Measurements from ENCODE around the gene ANO3. TPM values are rescaled to one million over a fixed set of nuclear protein-coding genes. Genes with fewer than 3 reads are reported as not detected.

Gene ANO3
- under 1 TPM; 0.28 to 0.63 TPM for total RNA-seq
- polyA plus RNA-seq = under 1 TPM; 0.02 to 0.05 TPM
- long read RNA-seq, donor 1 = 0 reads
- long read RNA-seq, donor 2 = 0 reads
- long read RNA-seq, donor 3 = 0 reads
- long read RNA-seq, donor 4 = 0 reads
- long read RNA-seq, donor 5 = 0 reads

DNA sequence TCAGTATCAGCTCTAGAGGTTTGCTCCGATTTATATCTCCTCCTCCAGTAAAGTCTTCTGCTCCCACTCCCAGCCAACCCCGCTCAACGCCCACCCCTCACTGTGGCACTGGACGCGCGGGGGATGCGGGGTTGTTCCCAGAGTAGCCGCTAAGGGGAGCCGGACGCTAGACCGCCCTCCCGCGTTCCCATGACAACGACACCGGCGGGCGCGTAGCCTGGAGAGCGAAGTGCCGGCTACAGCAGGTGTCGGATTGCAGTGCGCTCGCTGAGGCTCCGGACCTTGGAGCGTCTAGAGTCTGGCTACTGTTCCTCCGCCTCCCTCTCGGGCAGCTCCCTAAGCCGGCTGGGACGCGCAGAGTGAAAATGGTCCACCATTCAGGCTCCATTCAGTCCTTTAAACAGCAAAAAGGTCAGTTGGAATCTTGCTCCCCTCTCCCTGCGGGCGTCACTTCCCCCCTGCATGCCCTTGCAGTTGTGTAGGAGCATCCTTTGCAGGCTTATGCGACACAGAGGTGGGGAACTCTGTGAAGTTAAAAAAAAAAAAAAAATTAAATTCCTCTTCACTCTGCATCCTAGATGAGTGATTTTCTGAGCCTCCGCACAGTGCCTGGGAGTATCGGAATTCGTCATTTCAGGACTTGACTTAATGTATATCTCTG lies at the start of gene ANO3:
TSS of gene ANO3 (plus strand) at position 220 of the 661 bp plus-strand sequence. CDS start at position 366, 146 bp downstream.
- Histone ChIP-seq H3K27ac (ENCODE audit: low read depth in 1 of 2, low read length in 1 of 2) (no peak within 1 kb of the TSS), H3K9me3 (ENCODE audit: control insufficient read depth in 4 of 4, insufficient read depth in 3 of 4, low read length in 3 of 4) (no peaks in the 10 kb centered on the region), H3K4me3 (no peak within 1 kb of the TSS), H3K9ac (ENCODE audit: insufficient read depth in 1 of 2, low read length in 2 of 2) (no peak within 1 kb of the TSS), H3K36me3 (ENCODE audit: control insufficient read depth in 4 of 4, insufficient read depth in 4 of 4, low read length in 4 of 4) (no peaks in the 10 kb centered on the region), H3K4me1 (ENCODE audit: control insufficient read depth in 5 of 5, insufficient read depth in 5 of 5, low read length in 5 of 5) (peaks cover 0 to 28% (median 3%) of the 10 kb centered on the region in 5 donors), H3K27me3 (ENCODE audit: control insufficient read depth in 3 of 3, insufficient read depth in 3 of 3, low read length in 2 of 3) (peaks cover 0 to 3% (median 0%) of the 10 kb centered on the region in 3 donors)
- TF ChIP-seq, protein P1, sequence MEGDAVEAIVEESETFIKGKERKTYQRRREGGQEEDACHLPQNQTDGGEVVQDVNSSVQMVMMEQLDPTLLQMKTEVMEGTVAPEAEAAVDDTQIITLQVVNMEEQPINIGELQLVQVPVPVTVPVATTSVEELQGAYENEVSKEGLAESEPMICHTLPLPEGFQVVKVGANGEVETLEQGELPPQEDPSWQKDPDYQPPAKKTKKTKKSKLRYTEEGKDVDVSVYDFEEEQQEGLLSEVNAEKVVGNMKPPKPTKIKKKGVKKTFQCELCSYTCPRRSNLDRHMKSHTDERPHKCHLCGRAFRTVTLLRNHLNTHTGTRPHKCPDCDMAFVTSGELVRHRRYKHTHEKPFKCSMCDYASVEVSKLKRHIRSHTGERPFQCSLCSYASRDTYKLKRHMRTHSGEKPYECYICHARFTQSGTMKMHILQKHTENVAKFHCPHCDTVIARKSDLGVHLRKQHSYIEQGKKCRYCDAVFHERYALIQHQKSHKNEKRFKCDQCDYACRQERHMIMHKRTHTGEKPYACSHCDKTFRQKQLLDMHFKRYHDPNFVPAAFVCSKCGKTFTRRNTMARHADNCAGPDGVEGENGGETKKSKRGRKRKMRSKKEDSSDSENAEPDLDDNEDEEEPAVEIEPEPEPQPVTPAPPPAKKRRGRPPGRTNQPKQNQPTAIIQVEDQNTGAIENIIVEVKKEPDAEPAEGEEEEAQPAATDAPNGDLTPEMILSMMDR (IDR thresholded peaks at IDR 0.05; ENCODE audit: control extremely low read depth, extremely low read depth) = no peak
- 4 to 5% methylated on average over 36 of the region's 36 CpGs for WGBS, 2 donors
- peak; percentile 87 to 91 (median 88) for DNase-seq
- peak; percentile 61 for ATAC-seq (ENCODE audit: insufficient read depth, low FRiP score)

DNA sequence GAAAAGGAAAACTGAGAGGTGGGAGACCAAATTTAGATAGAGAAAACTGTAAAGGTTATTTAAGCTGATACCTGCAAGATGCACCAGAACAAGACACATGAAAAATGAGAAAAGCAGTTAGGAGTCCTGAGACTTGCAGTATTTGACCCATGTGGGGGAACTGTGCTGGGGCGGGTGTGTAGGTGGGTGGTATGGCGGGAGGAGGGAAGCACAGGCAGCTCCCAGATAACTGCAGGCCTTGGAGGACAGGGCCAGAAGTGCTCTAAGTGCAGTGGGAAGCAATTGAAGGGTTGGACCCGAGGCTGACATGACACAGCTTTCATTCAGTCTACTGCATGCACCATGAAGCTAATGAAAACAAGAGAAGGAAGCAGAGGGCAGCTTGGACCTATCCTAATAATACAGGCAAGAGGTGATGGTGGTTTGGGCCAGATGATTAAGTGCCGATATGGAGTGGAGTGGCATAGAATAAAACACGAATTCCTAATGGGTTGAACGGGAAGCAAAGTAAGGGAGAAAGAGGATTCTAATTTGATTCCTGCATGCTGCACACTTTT lies 48.0 kb upstream of the ANO3 start:
- H3K36me3 ChIP-seq (ENCODE audit: control insufficient read depth in 4 of 4, insufficient read depth in 4 of 4, low read length in 4 of 4) = no peaks in the 10 kb centered on the region
- no peak for ATAC-seq (ENCODE audit: insufficient read depth, low FRiP score)
- peak in 2 of 3 donors; percentile 36 to 53 for DNase-seq
- no peak overlapping the region for H3K9ac ChIP-seq (ENCODE audit: insufficient read depth in 1 of 2, low read length in 2 of 2)
- H3K27ac ChIP-seq (ENCODE audit: low read depth in 1 of 2, low read length in 1 of 2) = no peak overlapping the region
- WGBS, 2 donors = 62 to 64% methylated on average over 6 of the region's 6 CpGs
- H3K4me3 ChIP-seq = no peak overlapping the region
- TF ChIP-seq, protein P1 (IDR thresholded peaks at IDR 0.05; ENCODE audit: control extremely low read depth, extremely low read depth) = no peak
- H3K4me1 ChIP-seq (ENCODE audit: control insufficient read depth in 5 of 5, insufficient read depth in 5 of 5, low read length in 5 of 5) = no peaks in the 10 kb centered on the region
- H3K9me3 ChIP-seq (ENCODE audit: control insufficient read depth in 4 of 4, insufficient read depth in 3 of 4, low read length in 3 of 4) = no peaks in the 10 kb centered on the region
- H3K27me3 ChIP-seq (ENCODE audit: control insufficient read depth in 3 of 3, insufficient read depth in 3 of 3, low read length in 2 of 3) = peaks cover 0 to 3% (median 0%) of the 10 kb centered on the region in 3 donors

DNA sequence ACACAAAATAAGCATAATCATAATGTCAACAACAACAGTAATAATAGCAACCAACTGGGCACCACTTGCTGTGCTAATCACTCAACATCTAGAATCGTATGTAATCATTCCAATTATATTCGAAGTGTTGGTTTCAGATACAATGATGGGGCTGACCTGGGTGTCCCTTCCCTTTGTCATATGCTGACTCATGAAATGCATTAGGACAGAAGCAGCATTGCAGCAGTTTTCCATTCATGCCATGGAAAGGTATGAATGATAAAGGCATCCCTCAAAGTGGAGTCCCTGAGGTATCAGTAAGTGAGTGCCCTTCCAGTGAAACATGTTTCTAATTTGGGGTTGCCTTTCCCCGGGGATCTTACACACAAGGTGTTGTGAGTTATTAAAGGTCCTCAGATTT lies 46.3 kb upstream of the ANO3 start:
- H3K4me3 ChIP-seq = no peak overlapping the region
- 77 to 87% methylated on average over 3 of the region's 3 CpGs for WGBS, 2 donors
- no peak for ATAC-seq (ENCODE audit: insufficient read depth, low FRiP score)
- TF ChIP-seq, protein P1 (IDR thresholded peaks at IDR 0.05; ENCODE audit: control extremely low read depth, extremely low read depth) = no peak
- H3K27me3 ChIP-seq (ENCODE audit: control insufficient read depth in 3 of 3, insufficient read depth in 3 of 3, low read length in 2 of 3) = no peaks in the 10 kb centered on the region
- no peak overlapping the region for H3K9ac ChIP-seq (ENCODE audit: insufficient read depth in 1 of 2, low read length in 2 of 2)
- no peaks in the 10 kb centered on the region for H3K36me3 ChIP-seq (ENCODE audit: control insufficient read depth in 4 of 4, insufficient read depth in 4 of 4, low read length in 4 of 4)
- H3K9me3 ChIP-seq (ENCODE audit: control insufficient read depth in 4 of 4, insufficient read depth in 3 of 4, low read length in 3 of 4) = no peaks in the 10 kb centered on the region
- DNase-seq = no peak
- H3K4me1 ChIP-seq (ENCODE audit: control insufficient read depth in 5 of 5, insufficient read depth in 5 of 5, low read length in 5 of 5) = no peaks in the 10 kb centered on the region
- H3K27ac ChIP-seq (ENCODE audit: low read depth in 1 of 2, low read length in 1 of 2) = no peak overlapping the region

All from lung (tissue), 16 donors.